Stomach (tissue), 9 donors: ENCODE measurements around the gene RDH14. TPM values are rescaled to one million over a fixed set of nuclear protein-coding genes. Genes with fewer than 3 reads are reported as not detected.

Source experiments
- DNase-seq, 2 donors: peaks; one replicate each; pipeline versions ENCODE4 v3.0.0 to v3.0.0-alpha.2; 2013 to 2019
- H3K27ac ChIP-seq, 5 donors: fragments of 200-600 bp in 4 of 5; sonication (generic) in 4 of 5; one replicate each; pipeline ENCODE4 v1.5.1; 2013 to 2019; ENCODE audit warnings: mild to moderate bottlenecking in 1 of 5, moderate library complexity in 1 of 5
- H3K27me3 ChIP-seq, 3 donors: fragments of 200-600 bp; sonication (generic); one replicate each; pipeline ENCODE4 v1.5.1; 2017 to 2019; ENCODE audit warnings: mixed run types in 1 of 3
- H3K36me3 ChIP-seq, 4 donors: fragments of 200-600 bp; sonication (generic); 1 replicate in 3 of 4; 2 replicates in 1 of 4; pipeline ENCODE4 v1.5.1; 2016 to 2019
- H3K4me1 ChIP-seq, 4 donors: fragments of 200-600 bp; sonication (generic); one replicate each; pipeline ENCODE4 v1.5.1; 2016 to 2019
- H3K4me3 ChIP-seq, 4 donors: fragments of 200-600 bp; sonication (generic) in 3 of 4; one replicate each; pipeline ENCODE4 v1.5.1; 2016 to 2019; ENCODE audit warnings: mild to moderate bottlenecking in 1 of 4
- H3K9me3 ChIP-seq, 4 donors: fragments of 200-600 bp; sonication (generic); one replicate each; pipeline ENCODE4 v1.5.1; 2016 to 2019
- EP300 ChIP-seq: sonication (generic); formaldehyde crosslinking; IDR thresholded peaks from one replicate; pipeline ENCODE4 v1.6.1; 2017; ENCODE audit warnings: antibody characterized with exemption
- POLR2A ChIP-seq, 4 donors: fragments of 450-650 bp; IDR thresholded peaks; one replicate each; pipeline ENCODE4 v1.6.1; 2016; ENCODE audit warnings: antibody characterized with exemption in 4 of 4, control low read depth in 2 of 4, mild to moderate bottlenecking in 1 of 4, moderate library complexity in 1 of 4
- POLR2AphosphoS5 ChIP-seq, 3 donors: sonication (generic); formaldehyde crosslinking; IDR thresholded peaks; one replicate each; pipeline ENCODE4 v1.6.1; 2016; ENCODE audit warnings: antibody characterized with exemption in 3 of 3
- WGBS, 5 donors: extraction: QIAGEN DNeasy Blood & Tissue Kit in 3 of 5; methylation state at CpG; one replicate each; pipeline versions ENCODE4 v1.1.5 to v1.1.7; 2013 to 2018; 5-methylcytosine and 5-hydroxymethylcytosine counted together
- intact Hi-C: fragments of 100-400 bp; cut with DNase I; formaldehyde crosslinking; loops from one replicate; pipeline ENCODE4 v1.15.1; 2023; ENCODE audit warnings: low total_unique reads
- polyA plus RNA-seq, 3 donors: library from polyadenylated mRNA; stranded (reverse); fragments of 200-250 nt; gene quantifications; one replicate each; pipeline ENCODE4 v1.2.3, GENCODE V29; 2013
- total RNA-seq, 5 donors: library from RNA; depleted of rRNA; stranded (reverse); fragments of >200 nt; gene quantifications; one replicate each; pipeline versions ENCODE4 v1.1.0 to v1.2.3, GENCODE V29; 2014 to 2016
- TF ChIP-seq, protein P1 (sequence below), 7 experiments: fragments of 450-650 bp in 4 of 7; fragments of 200-600 bp in 3 of 7; sonication (generic) in 3 of 7; IDR thresholded peaks; one replicate each; pipeline ENCODE4 v1.5.1; 2016 to 2019; ENCODE audit warnings: antibody characterized with exemption in 7 of 7, control low read depth in 2 of 7, mild to moderate bottlenecking in 1 of 7
- donor health status: healthy with polysubstance abuse.
- donor health status: Bipolar disorder and iron deficiency.
- donor health status: healthy.

Gene RDH14
- total and polyA plus RNA-seq, 8 donors: 13.3 to 66.1 (median 34.9) TPM; not detected in 1

DNA sequence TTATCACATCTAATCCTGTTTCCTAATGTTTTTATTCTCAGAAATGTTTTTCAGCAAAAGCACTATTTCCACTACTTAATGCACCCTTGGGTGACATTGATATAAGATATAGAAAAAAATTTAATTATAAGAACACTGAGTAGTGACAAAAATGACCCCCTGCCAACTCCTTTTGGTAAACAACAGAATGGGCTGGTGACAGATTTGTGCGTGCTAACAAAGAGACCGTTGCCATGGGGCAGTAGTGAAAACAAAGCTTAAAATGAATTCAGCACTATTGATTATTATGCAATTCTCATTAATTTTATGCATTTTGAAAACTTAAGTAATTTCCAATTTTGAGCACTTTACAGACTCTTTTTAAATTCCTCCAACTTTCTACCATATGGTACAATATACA is 33.1 kb downstream of the RDH14 start:
- Histone ChIP-seq H3K36me3 (no peaks in the 10 kb centered on the region), H3K27ac (no peak overlapping the region), H3K27me3 (no peaks in the 10 kb centered on the region), H3K9me3 (no peaks in the 10 kb centered on the region), H3K4me1 (peaks cover 0 to 11% (median 0%) of the 10 kb centered on the region in 4 donors), H3K4me3 (no peak overlapping the region)
- intact Hi-C loops: loop anchor here (10.0 kb wide), 2 partner anchors 217 to 837 kb away; no protein-coding TSS in a partner anchor
- 49 to 70% (median 63%) methylated on average over 2 of the region's 2 CpGs for WGBS, 5 donors
- TF ChIP-seq POLR2A (IDR thresholded peaks at IDR 0.05): no peak
- TF ChIP-seq, protein P1, sequence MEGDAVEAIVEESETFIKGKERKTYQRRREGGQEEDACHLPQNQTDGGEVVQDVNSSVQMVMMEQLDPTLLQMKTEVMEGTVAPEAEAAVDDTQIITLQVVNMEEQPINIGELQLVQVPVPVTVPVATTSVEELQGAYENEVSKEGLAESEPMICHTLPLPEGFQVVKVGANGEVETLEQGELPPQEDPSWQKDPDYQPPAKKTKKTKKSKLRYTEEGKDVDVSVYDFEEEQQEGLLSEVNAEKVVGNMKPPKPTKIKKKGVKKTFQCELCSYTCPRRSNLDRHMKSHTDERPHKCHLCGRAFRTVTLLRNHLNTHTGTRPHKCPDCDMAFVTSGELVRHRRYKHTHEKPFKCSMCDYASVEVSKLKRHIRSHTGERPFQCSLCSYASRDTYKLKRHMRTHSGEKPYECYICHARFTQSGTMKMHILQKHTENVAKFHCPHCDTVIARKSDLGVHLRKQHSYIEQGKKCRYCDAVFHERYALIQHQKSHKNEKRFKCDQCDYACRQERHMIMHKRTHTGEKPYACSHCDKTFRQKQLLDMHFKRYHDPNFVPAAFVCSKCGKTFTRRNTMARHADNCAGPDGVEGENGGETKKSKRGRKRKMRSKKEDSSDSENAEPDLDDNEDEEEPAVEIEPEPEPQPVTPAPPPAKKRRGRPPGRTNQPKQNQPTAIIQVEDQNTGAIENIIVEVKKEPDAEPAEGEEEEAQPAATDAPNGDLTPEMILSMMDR (IDR thresholded peaks at IDR 0.05): no peak
- TF ChIP-seq EP300: no peak
- no peak for TF ChIP-seq POLR2AphosphoS5 (IDR thresholded peaks at IDR 0.05)
- DNase-seq: no peak

DNA sequence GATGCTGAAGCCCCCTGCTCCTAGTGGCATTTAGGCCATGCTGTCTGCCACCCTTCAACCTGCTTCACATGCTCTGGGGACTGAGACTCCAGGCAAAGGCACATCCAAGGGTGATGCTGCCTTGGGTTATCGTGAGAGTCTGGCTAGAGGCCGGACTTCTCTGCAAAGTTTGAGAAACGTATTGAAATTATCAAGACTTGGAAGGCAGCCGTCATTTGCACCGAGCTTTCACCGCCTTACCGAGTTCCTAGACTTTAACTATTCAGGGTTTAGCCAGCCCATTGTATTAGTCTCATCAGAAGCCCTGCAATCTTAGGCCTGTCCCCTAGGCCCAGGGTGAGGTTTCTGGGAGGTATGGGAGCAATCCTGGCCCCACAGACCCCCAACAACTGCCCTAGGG is 34.0 kb downstream of the RDH14 start:
- WGBS, 5 donors: 59 to 85% (median 83%) methylated on average over 5 to 7 of the region's 7 CpGs

DNA sequence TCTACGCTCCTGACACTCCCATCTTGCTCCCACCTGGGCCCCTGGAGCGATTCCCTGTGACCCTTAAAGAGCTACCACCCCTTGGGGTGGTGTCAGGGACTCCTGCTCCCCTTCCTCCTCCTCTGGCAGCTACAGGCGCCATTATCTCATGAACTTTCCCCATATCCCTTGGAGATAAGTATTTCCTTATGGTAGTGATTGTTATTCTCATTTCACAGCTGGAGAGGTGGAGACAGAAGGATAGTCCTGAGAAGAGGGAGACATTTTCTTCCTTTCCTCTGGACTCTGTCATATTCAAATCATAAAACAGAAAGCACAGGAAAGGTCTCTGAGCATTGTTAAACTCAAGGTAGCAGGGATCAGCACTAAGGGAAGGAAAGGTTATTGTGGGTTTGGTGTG is 34.6 kb downstream of the RDH14 start:
- no peaks in the 10 kb centered on the region for H3K36me3 ChIP-seq
- no peak overlapping the region for H3K27ac ChIP-seq
- no peak for DNase-seq
- H3K27me3 ChIP-seq: no peaks in the 10 kb centered on the region
- no peak overlapping the region for H3K4me3 ChIP-seq
- TF ChIP-seq POLR2A (IDR thresholded peaks at IDR 0.05) (no peak), POLR2AphosphoS5 (IDR thresholded peaks at IDR 0.05) (no peak), EP300 (no peak)
- TF ChIP-seq, protein P1 (IDR thresholded peaks at IDR 0.05): no peak
- H3K9me3 ChIP-seq: no peaks in the 10 kb centered on the region
- 69 to 84% (median 81%) methylated on average over 3 of the region's 3 CpGs for WGBS, 5 donors
- intact Hi-C loops: loop anchor here (10.0 kb wide), 2 partner anchors 219 to 839 kb away; no protein-coding TSS in a partner anchor
- H3K4me1 ChIP-seq: peaks cover 0 to 24% (median 4%) of the 10 kb centered on the region in 4 donors

More for the DNA sequence above, 34.0 kb downstream of the RDH14 start:
- Histone ChIP-seq H3K27me3 (no peaks in the 10 kb centered on the region), H3K36me3 (no peaks in the 10 kb centered on the region), H3K4me3 (no peak overlapping the region), H3K4me1 (peaks cover 0 to 18% (median 1%) of the 10 kb centered on the region in 4 donors), H3K27ac (no peak overlapping the region), H3K9me3 (no peaks in the 10 kb centered on the region)
- intact Hi-C loops: loop anchor here (10.0 kb wide), 2 partner anchors 218 to 838 kb away; no protein-coding TSS in a partner anchor
- TF ChIP-seq EP300 (no peak), POLR2AphosphoS5 (IDR thresholded peaks at IDR 0.05) (no peak), POLR2A (IDR thresholded peaks at IDR 0.05) (no peak)
- TF ChIP-seq, protein P1 (IDR thresholded peaks at IDR 0.05): no peak
- DNase-seq: no peak

DNA sequence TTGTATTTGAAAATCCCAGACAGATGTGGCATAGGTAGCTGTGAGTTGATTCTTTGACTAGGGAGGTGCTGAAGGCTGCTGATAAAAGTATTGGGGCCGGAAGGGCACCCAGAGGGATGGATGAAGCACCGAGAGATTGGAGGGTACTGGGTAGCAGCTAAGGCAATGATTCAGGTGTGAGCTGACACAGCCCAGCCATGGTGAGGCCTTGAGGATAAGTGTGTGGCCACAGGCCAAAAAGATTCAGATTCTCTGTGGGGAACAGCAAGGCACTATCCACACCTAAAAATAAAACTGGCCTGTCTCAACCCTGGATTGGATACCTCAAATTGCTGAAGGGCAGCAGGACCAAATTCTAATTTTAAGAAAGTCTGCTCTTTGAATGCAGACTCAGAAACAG is 35.2 kb downstream of the RDH14 start:
- peaks cover 0 to 30% (median 10%) of the 10 kb centered on the region in 4 donors for H3K4me1 ChIP-seq
- WGBS, 5 donors: 90 to 96% (median 92%) methylated on average over 2 of the region's 2 CpGs
- H3K27me3 ChIP-seq: no peaks in the 10 kb centered on the region
- H3K9me3 ChIP-seq: no peaks in the 10 kb centered on the region
- H3K4me3 ChIP-seq: no peak overlapping the region
- no peak for DNase-seq
- H3K27ac ChIP-seq: no peak overlapping the region
- H3K36me3 ChIP-seq: no peaks in the 10 kb centered on the region
- intact Hi-C loops: loop anchor here (10.0 kb wide), 2 partner anchors 220 to 840 kb away; no protein-coding TSS in a partner anchor
- TF ChIP-seq, protein P1 (IDR thresholded peaks at IDR 0.05): no peak
- no peak for TF ChIP-seq EP300
- TF ChIP-seq POLR2A (IDR thresholded peaks at IDR 0.05): no peak
- no peak for TF ChIP-seq POLR2AphosphoS5 (IDR thresholded peaks at IDR 0.05)
